GM21737 (cell line): ENCODE measurements around the gene IQSEC1.

ENCODE experiments used
- ATAC-seq: cut with Tn5 transposase; IDR thresholded peaks from one replicate; pipeline ENCODE4 v1.9.1; 2021; ENCODE audit warnings: mild to moderate bottlenecking, moderate library complexity; ENCODE audit not compliant: unreplicated experiment

Gene IQSEC1

GRCh38 chr3:13007251-13007941 is 65.8 kb downstream of the IQSEC1 start:
- no peak for ATAC-seq

- ATAC-seq: no peak
Measured at GRCh38 chr3:13006216-13006990, 66.8 kb downstream of the IQSEC1 start.

GRCh38 chr3:13005301-13005700 is 67.9 kb downstream of the IQSEC1 start:
- ATAC-seq: no peak

- no peak for ATAC-seq
Measured at GRCh38 chr3:13004376-13004775, 68.9 kb downstream of the IQSEC1 start.

- no peak for ATAC-seq
Measured at GRCh38 chr3:13003608-13004007, 69.6 kb downstream of the IQSEC1 start.

GRCh38 chr3:13002398-13003124 is 70.7 kb downstream of the IQSEC1 start:
- peak; percentile 42 for ATAC-seq

- ATAC-seq: peak; percentile 39
Measured at GRCh38 chr3:12999147-13000140, 73.8 kb downstream of the IQSEC1 start.

GRCh38 chr3:12998648-12999047 is 74.6 kb downstream of the IQSEC1 start:
- no peak for ATAC-seq

- ATAC-seq: no peak
Measured at GRCh38 chr3:12997387-12997786, 75.8 kb downstream of the IQSEC1 start.

GRCh38 chr3:12996181-12996506 is 77.1 kb downstream of the IQSEC1 start:
- no peak for ATAC-seq

- ATAC-seq: no peak
Measured at GRCh38 chr3:12995389-12996180, 77.6 kb downstream of the IQSEC1 start.

GRCh38 chr3:12994607-12995388 is 78.4 kb downstream of the IQSEC1 start:
- peak; percentile 58 for ATAC-seq

GRCh38 chr3:12994357-12994606 is 78.9 kb downstream of the IQSEC1 start:
- no peak for ATAC-seq

- no peak for ATAC-seq
Measured at GRCh38 chr3:12993517-12994356, 79.5 kb downstream of the IQSEC1 start.

GRCh38 chr3:12992629-12993516 is 80.4 kb downstream of the IQSEC1 start:
- ATAC-seq: no peak

- no peak for ATAC-seq
Measured at GRCh38 chr3:12991861-12992281, 81.4 kb downstream of the IQSEC1 start.

- no peak for ATAC-seq
Measured at GRCh38 chr3:12991481-12991837, 81.8 kb downstream of the IQSEC1 start.
